Medulla oblongata (tissue), 1 donor: ENCODE results near the gene BACE2.

Source experiments
- DNase-seq: peaks from one replicate; pipeline ENCODE4 v3.0.0-alpha.2; 2015; ENCODE audit errors: extremely low spot score

BACE2 gene

DNA sequence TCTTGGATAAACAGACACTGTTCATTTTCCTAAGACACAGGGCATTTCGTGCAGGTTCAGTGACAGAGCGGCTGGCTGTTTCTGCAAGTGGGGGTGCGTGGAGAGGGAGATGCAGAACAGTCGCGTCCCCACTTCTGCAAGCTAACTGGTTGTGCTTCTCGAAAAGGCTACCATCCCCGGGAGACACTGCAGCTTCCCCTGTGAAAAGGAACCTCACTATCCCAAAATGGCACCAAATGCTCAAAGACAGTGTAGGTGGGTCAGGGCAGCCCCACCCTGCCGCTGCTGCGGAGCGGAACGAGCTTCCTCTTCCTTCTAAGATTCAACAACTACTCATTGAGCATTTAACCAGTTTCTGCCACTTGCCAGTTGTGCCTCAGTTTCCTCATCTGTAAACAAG, 19.2 kb upstream of the BACE2 start:
- DNase-seq: no peak

DNA sequence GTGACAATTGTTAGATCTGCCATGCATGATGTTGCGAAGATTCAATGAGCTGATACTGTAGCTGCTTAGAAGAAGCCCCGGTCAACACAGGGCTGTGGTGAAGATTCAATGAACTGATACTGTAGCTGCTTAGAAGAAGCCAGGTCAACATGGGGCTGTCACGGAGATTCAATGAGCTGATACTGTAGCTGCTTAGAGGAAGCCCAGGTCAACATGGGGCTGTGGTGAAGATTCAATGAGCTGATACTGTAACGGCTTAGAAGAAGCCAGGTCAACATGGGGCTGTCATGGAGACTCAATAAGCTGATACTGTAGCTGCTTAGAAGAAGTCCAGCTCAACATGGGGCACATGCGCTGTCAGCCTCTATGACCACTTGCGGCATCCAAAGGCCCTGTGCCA, 18.8 kb upstream of the BACE2 start:
- DNase-seq: no peak

DNA sequence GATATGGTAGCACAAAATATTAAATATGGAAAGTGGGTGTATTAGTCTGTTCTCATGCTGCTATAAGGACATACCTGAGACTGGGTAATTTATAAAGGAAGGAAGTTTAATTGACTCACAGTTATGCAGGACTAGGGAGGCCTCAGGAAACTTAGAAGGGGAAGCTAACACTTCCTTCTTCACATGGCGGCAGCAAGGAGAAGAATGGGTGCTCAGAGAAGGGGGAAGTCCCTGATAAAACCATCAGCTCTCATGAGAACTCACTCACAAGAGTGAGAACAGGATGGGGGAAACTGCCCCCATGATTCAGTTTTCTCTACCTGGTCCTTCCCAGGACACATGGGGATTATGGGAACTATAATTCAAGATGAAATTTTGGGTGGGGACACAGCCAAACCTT, 15.8 kb upstream of the BACE2 start:
- DNase-seq: no peak

DNA sequence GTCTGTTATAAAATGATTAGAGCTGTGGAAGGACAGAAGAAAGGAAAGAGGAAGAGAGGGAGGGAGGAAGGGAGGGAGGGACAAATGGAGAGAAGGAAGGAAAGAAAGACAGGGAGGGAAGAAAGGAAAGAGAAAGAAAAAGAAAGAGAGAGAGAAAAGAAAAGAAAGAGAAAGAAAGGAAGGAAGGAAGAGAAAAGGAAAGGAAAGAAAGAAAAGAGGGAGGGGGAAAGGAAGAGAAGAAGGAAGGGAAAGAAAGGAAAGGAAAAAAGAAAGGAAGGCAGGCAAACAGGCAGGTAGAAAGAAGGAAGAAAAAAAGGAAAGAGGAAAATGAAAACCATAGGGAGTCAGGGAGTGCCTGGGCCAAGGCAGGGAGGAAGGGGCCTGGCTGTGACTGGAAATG, 14.5 kb upstream of the BACE2 start:
- DNase-seq: no peak

DNA sequence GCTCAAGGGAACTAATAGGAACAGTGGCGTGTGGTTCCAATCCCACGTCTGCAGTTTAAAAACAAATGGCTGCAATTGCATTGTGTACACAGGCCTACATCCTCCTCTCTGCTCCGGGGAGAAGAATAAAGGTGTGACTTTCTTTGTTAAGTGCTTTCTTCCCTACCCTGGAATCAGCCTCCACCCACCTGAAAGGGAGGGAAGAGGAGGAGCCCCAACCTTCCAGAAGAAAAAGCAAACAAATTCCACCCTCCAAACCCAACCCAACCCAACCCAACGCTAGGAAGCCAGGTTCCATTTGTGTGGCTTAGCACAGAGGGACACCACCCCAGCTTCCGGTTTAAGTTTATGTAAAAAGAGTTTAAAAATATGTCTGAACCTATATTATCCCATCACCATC, 11.8 kb upstream of the BACE2 start:
- no peak for DNase-seq

GRCh38 chr21:41158026-41158425, 9.9 kb upstream of the BACE2 start:
- no peak for DNase-seq

DNA sequence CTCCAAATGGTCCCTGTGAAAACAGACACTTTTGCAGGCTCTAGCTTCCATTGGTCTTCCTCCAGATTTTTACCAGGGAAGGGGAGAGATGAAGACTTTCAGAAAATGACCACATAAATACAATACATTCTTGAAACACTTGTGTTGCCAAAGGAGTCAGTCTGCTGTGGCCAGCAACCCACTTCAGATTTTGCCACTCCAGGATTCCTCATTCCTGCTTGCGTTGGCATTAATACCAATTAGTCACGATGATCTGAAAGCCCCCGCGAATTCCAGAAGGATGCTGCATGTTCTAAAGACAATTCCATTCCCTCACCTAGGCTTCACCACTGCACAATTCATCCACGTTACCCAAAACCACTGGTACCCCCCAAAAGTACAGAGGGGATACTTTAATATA, 7.9 kb upstream of the BACE2 start:
- DNase-seq: no peak

DNA sequence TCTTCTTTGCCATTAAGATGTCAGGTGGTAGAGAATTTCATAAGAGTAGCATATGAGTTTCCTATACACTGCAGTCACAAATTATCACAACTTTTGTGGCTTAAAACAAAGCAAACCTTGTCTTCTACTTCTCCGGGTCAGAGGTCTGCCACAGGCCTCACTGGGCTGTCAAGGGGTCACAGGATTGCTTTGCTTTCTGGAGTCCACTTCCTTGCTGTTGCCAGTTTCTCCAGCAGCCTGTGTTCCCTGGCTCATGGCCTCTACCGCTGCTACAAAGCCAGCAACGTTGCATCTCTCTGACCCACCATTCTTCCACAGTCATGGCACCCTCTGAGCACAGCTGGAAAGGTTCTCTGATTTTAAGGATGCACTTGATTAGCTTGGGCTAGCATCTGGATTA, 6.5 kb upstream of the BACE2 start:
- DNase-seq: no peak

DNA sequence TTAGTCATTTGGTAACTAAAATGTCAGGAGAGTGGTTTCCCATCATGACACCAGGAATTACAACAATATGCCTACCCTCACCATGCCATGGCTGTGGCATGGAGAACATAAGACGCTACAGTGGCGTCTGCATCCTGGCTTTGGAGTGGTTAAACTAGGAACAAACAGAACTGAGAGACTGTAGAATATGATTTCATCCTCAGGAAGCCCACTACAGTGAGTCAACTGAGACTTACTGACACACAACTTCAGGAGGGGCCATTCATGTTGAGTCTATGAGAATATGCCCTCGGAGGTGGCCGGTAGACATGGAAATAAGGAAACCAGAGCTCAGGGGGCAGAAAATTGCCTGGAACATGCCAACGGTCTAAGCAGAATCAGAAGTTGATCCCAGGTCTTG, 5.9 kb upstream of the BACE2 start:
- DNase-seq: no peak

DNA sequence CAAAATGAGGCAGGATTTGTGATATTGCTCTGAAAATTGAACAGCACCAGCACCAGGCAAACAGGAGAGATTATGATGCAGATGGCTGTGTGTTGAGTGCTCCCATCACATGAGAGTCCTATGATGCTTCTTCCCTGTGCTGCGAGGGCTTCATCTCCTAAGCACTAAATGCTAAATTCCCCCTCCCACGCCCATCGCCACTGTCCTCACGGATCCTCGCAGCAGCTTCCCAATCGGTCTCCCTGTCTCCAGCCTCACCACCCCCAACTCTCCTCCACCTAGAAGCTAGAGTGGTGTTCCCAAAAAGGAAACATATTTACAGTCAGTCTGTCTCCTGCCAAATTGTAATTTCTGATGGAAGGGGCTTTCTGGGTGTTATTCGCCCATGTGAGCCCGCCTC, 4.9 kb upstream of the BACE2 start:
- no peak for DNase-seq

- no peak for DNase-seq
Observed at GRCh38 chr21:41164052-41164451, 3.9 kb upstream of the BACE2 start.

GRCh38 chr21:41164981-41165655, 2.8 kb upstream of the BACE2 start:
- no peak for DNase-seq

DNA sequence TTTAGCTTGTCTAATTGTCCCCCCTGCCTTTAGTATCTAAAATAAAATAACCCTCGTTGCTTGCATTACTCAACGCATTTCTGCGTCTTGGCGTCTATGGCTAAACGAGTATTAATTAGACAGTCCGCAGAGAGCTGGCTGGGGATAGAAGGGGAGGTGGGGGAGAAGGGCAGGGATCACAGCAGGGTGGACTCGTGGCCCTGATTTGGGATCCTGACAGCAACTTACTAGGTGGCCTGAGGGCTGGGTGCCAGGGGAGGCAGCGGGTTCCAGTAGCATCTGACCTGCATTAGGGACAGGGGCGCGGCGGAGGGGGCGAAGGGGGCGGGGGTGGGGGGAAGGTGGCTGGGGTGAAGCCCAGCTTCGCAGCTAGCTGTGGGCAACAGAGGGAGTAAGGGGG, 1.1 kb upstream of the BACE2 start:
- DNase-seq: no peak

GRCh38 chr21:41168391-41169257, 664 bp downstream of the BACE2 start:
- DNase-seq: peak; percentile 52

DNA sequence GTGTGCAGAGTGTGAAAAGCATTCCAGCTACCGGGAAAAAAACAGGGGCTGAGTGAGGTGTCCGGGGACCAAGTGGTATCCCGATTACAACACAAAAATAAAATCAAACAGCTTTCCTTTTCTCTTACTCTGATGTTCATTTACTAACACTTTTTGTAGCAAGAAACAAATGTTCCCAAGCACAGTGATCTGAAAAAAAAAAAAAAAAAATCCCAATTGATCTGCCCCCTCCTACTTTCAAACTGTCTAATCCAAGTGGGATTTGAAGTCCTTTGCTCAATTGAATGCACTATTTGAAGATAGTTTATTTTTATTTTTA, 1.3 kb downstream of the BACE2 start:
- no peak for DNase-seq

- DNase-seq: peak; percentile 45
Observed at GRCh38 chr21:41169701-41170100, 1.7 kb downstream of the BACE2 start.

GRCh38 chr21:41170442-41170841, 2.5 kb downstream of the BACE2 start:
- peak; percentile 55 for DNase-seq

DNA sequence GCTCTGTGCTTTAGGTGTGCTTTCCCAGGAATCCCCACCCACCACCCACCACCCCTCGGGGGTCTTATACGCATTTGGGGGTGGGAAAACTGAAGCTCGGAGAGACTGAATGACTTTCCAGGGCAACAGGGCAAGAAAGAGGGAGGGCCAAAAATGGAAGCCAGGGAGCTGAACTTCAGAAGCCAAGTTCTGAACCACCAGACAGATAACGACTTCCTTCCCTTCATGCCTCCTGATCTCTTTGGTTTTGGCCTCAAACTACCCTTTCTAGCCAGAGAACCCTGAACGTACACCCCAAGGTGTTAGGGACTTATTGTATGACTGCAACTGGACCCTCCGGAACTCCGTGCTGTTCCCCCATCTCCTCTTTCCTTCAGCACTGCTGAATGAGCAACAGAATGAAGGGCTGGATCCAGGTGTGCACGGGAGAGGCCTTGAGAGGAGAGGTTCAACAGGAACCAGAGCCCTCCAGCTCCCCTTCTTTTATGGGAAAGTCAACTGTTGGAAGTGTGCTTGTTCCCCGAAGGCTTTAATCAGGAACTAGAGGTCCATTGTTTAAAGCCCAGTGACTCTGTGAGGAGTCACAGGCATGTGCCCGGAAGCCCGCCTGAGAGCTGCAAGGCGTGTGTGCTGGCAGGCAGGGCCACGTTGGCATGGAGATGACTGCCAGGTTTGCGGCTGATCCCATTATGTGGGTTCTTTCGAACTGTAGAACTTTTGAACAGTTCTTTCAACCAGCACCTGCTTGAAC, 3.1 kb downstream of the BACE2 start:
- DNase-seq: peak; percentile 84

- DNase-seq: no peak
Observed at GRCh38 chr21:41175080-41175479, 7.1 kb downstream of the BACE2 start.

DNA sequence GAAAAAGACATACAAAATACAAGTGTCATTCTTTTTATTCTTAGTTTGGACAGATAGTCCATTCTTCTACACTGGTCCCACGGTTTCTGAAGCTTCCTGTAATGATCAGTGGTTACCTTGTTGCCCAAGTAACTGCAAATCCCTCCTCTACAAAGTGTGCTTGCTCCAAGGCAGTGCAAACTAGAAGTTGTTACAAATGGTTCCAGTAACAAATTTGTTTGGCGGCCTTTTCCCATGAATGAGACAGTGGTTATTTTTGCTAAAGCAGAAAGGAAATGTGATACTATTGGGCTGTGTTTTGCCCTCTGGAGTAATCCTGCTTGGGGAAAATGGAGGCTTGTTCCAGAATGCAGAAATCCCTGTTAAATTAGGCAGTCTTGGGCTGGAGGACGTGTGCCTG, 8.9 kb downstream of the BACE2 start:
- DNase-seq: no peak

- no peak for DNase-seq
Observed at GRCh38 chr21:41180752-41181151, 12.8 kb downstream of the BACE2 start.

DNA sequence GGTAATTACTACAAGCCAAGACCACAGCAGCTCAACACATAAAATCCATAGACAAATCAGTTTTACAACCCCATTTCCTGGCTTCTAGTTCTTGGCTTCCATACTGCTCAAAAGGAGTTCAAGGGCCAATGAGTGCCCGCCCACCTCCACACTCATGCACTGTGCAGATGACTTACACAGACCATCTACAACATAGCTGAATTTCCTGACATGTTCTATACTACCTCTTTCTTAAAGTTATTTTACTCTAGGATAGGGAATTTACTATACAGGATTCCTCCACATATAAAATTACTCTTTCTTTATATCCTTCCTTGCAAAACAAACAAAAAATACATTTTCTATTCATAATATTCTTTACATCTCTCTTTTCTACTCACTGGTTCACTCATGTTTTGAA, 14.6 kb downstream of the BACE2 start:
- DNase-seq: no peak

- DNase-seq: no peak
Observed at GRCh38 chr21:41183575-41183974, 15.6 kb downstream of the BACE2 start.
